Globus pallidus (tissue), 1 donor: ENCODE measurements around the gene MRPL30.
"Not testable (repeated sequence)": the region's sequence is repeated elsewhere in the genome, so short reads cannot be mapped to it uniquely, and the experiment has no call there.

Source experiments
- DNase-seq: peaks from one replicate; pipeline ENCODE4 v3.0.0-alpha.2; 2015; ENCODE audit warnings: low spot score

The MRPL30 gene

GRCh38 chr2:99180755-99181623, at the start of gene MRPL30, which contains the start of gene MITD1:
Gene MRPL30 (plus strand): TSS chr2:99181184. CDS start chr2:99186204, 5,020 bp downstream.
Gene MITD1 (minus strand): TSS chr2:99181058. CDS start chr2:99180981, 77 bp downstream.
- DNase-seq = peak; percentile 96

- DNase-seq = not testable (repeated sequence)
Observed at GRCh38 chr2:99135044-99135556, 45.9 kb upstream of the MRPL30 start.

GRCh38 chr2:99139003-99139402, 42.0 kb upstream of the MRPL30 start:
- DNase-seq = no peak

- peak; percentile 3 for DNase-seq
Observed at GRCh38 chr2:99140056-99140859, 40.7 kb upstream of the MRPL30 start.

GRCh38 chr2:99140860-99141109, 40.2 kb upstream of the MRPL30 start:
- no peak for DNase-seq

GRCh38 chr2:99141110-99142108, 39.6 kb upstream of the MRPL30 start, which contains the start of gene C2orf15:
Gene C2orf15 (plus strand): TSS chr2:99141707. CDS start chr2:99150559, 8,852 bp downstream.
- DNase-seq = peak; percentile 95

GRCh38 chr2:99150706-99151105, 30.3 kb upstream of the MRPL30 start:
- DNase-seq = no peak

- no peak for DNase-seq
Observed at GRCh38 chr2:99152199-99152895, 28.6 kb upstream of the MRPL30 start.

- DNase-seq = peak; percentile 9
Observed at GRCh38 chr2:99153921-99154604, 26.9 kb upstream of the MRPL30 start.

- DNase-seq = peak; percentile 87
Observed at GRCh38 chr2:99154643-99155536, 26.1 kb upstream of the MRPL30 start, which contains the start of the genes LIPT1 and TSGA10. Gene LIPT1 (plus strand): TSS chr2:99154967. CDS start chr2:99161958, 6,991 bp downstream. Gene TSGA10 (minus strand): TSS chr2:99154942. CDS start chr2:99109439, 45,503 bp downstream.

GRCh38 chr2:99156891-99157290, 24.1 kb upstream of the MRPL30 start:
- DNase-seq = no peak

GRCh38 chr2:99158599-99158998, 22.4 kb upstream of the MRPL30 start:
- no peak for DNase-seq

GRCh38 chr2:99159594-99159993, 21.4 kb upstream of the MRPL30 start:
- no peak for DNase-seq

- DNase-seq = no peak
Observed at GRCh38 chr2:99166218-99166617, 14.8 kb upstream of the MRPL30 start.

- DNase-seq = no peak
Observed at GRCh38 chr2:99169534-99169933, 11.4 kb upstream of the MRPL30 start.

GRCh38 chr2:99171377-99172140, 9.4 kb upstream of the MRPL30 start:
- DNase-seq = no peak

- DNase-seq = no peak
Observed at GRCh38 chr2:99181624-99182000, 628 bp downstream of the MRPL30 start.

GRCh38 chr2:99183025-99183424, 2.0 kb downstream of the MRPL30 start:
- DNase-seq = no peak
